GM13976 (cell line): ENCODE data around the gene ZDHHC14.
"Not testable (repeated sequence)": the region's sequence is repeated elsewhere in the genome, so short reads cannot be mapped to it uniquely, and the experiment has no call there.

ENCODE experiments used
- DNase-seq: peaks from one replicate; pipeline ENCODE4 v3.0.0; 2012; ENCODE audit warnings: low spot score
- CTCF ChIP-seq: IDR thresholded peaks from 2 replicates; pipeline ENCODE4 v1.5.1; 2012; ENCODE audit warnings: borderline replicate concordance, mild to moderate bottlenecking; ENCODE audit not compliant: insufficient read depth; ENCODE audit errors: extremely low read depth, missing control alignments, control extremely low read depth
- in situ Hi-C: fragments of 300-500 bp; cut with MboI; formaldehyde crosslinking; loops from one replicate; pipeline ENCODE4 v1.12.0; 2022; ENCODE audit warnings: low sequenced_read_pairs, mixed read lengths, inconsistent platforms; ENCODE audit not compliant: unreplicated experiment

Gene ZDHHC14

GRCh38 chr6:157570752-157571151 is 189.8 kb downstream of the ZDHHC14 start:
- TF ChIP-seq CTCF, result no peak
- no peak for DNase-seq
- in situ Hi-C loops, result no loop called here

DNA sequence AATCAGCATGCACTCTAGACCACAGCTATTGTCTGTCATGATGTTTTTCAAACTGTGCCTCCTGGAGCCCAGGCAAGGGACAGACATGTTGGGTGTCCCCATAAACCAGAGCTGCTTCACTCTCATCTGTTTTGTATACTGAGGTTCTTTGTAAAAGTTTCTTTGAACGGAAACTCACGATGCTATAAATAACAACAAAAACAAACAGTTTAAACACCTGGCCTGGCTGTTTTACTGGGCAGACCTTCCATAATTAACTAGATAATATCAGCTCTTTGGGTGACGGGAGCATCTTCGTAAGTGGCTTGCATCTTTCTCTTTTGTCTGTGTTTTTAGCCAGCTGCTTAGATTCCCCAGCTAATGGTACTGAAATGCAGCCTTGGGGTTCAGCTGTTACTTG is 190.3 kb downstream of the ZDHHC14 start:
- in situ Hi-C loops, result no loop called here
- no peak for TF ChIP-seq CTCF
- DNase-seq, result no peak

DNA sequence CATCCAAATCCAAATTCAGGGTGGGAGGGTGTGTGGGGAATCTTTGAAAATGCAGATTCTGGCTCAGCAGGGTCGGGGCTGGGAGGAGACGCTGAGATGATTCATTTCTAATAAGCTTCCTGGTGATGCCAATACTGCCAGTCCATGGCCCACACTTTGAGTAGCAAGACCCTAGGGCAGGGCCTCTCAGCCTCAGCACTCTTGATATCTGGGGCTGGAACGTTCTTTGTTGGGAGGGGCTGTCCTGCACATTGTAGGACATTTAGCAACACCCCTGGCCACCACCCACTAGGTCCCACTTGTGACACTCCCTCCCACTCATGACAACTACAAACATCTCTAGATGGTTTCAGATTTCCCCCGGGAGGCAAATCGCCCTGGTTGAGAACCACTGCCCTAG is 191.0 kb downstream of the ZDHHC14 start:
- in situ Hi-C loops, result no loop called here
- no peak for TF ChIP-seq CTCF
- DNase-seq, result no peak

DNA sequence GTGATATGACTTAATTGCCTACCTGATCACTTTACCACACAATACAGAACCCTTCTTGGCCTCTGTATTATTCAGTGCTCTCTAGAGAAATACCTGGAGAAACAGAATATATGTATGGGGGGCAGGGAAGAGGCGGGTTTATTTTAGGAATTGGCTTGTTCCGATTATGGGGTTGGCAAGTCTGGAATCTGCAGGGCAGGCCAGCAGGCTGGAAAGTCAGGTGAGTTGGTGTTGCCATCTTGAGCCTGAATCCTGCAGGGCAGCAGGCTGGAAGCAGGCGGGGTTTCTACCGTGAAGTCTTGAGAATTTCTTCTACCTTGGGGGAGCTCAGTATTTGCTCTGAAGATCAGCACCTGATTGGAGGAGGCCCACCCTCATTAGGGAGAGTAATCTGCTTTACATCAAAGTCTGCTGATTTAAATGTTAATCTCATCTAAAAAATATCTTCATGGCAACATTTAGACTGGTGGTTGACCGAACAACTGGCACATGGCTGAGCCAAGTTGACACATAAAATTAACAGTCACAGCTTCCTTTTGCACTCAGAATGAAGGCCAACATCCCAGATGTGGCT is 193.9 kb downstream of the ZDHHC14 start:
- no peak for TF ChIP-seq CTCF
- no peak for DNase-seq
- in situ Hi-C loops, result no loop called here

GRCh38 chr6:157575436-157576145 is 194.6 kb downstream of the ZDHHC14 start:
- TF ChIP-seq CTCF, result no peak
- no peak for DNase-seq
- in situ Hi-C loops, result no loop called here

DNA sequence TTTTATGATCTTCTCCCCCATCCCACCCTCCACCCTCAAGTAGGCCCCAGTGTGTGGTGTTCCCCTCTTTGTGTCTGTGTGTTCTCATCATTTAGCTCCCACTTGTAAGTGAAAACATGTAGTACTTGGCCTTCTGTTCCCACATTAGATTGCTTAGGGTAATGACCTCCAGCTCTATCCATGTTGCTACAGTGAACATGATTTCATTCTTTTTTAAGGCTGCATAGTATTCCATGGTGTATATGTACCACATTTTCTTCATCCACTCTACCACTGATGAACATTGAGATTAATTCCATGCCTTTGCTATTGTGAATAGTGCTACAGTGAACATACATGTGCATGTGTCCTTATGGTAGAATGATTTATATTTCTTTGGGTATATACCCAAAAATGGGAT is 196.0 kb downstream of the ZDHHC14 start:
- DNase-seq, in situ Hi-C loops: not testable (repeated sequence)

- in situ Hi-C loops, DNase-seq: not testable (repeated sequence)
Observed at GRCh38 chr6:157578527-157578926, 197.5 kb downstream of the ZDHHC14 start.
